Nephron progenitor cell (in vitro differentiated cells): ENCODE data around the gene RHBDF2.
"Not testable (repeated sequence)": the region's sequence is repeated elsewhere in the genome, so short reads cannot be mapped to it uniquely, and the experiment has no call there.

ENCODE experiments used
- DNase-seq: peaks from one replicate; pipeline ENCODE4 v3.0.0; 2021
- H3K27ac Mint-ChIP-seq: 2 replicates; pipeline ENCODE4 v1.8.0; 2021; ENCODE audit warnings: mild to moderate bottlenecking, moderate library complexity, mixed read lengths
- H3K27me3 Mint-ChIP-seq: 2 replicates; pipeline ENCODE4 v1.8.0; 2021; ENCODE audit warnings: mild to moderate bottlenecking, low read depth, mixed read lengths; ENCODE audit not compliant: poor library complexity
- H3K36me3 Mint-ChIP-seq: 2 replicates; pipeline ENCODE4 v1.8.0; 2021; ENCODE audit warnings: low read depth, mixed read lengths
- H3K4me1 Mint-ChIP-seq: 2 replicates; pipeline ENCODE4 v1.8.0; 2021; ENCODE audit warnings: mixed read lengths
- H3K4me3 Mint-ChIP-seq: 2 replicates; pipeline ENCODE4 v1.8.0; 2021; ENCODE audit warnings: mild to moderate bottlenecking, moderate library complexity, mixed read lengths
- H3K9me3 Mint-ChIP-seq: 2 replicates; pipeline ENCODE4 v1.8.0; 2021; ENCODE audit warnings: mild to moderate bottlenecking, moderate library complexity, mixed read lengths
- CTCF ChIP-seq: fragments of 200-600 bp; sonication (generic); IDR thresholded peaks from 2 replicates; pipeline ENCODE4 v1.5.0; 2021; ENCODE audit warnings: antibody characterized with exemption

Gene RHBDF2

GRCh38 chr17:76528156-76528527, 26.9 kb upstream of the RHBDF2 start:
- Mint-ChIP-seq H3K9me3 (no peaks in the 10 kb centered on the region), H3K27ac (no peak overlapping the region), H3K27me3 (peaks cover 22% of the 10 kb centered on the region), H3K4me3 (no peak overlapping the region), H3K4me1 (peaks cover 72% of the 10 kb centered on the region), H3K36me3 (no peaks in the 10 kb centered on the region)
- no peak for DNase-seq
- no peak for TF ChIP-seq CTCF

GRCh38 chr17:76527430-76528111, 26.3 kb upstream of the RHBDF2 start:
- Mint-ChIP-seq H3K4me3 (no peak overlapping the region), H3K27ac (no peak overlapping the region), H3K27me3 (peaks cover 25% of the 10 kb centered on the region), H3K4me1 (peaks cover 70% of the 10 kb centered on the region), H3K9me3 (no peaks in the 10 kb centered on the region), H3K36me3 (no peaks in the 10 kb centered on the region)
- peak; percentile 62 for DNase-seq
- no peak for TF ChIP-seq CTCF

- Mint-ChIP-seq H3K4me1 (peaks cover 65% of the 10 kb centered on the region), H3K27me3 (peaks cover 24% of the 10 kb centered on the region)
- not testable (repeated sequence) for DNase-seq, H3K9me3 Mint-ChIP-seq, H3K4me3 Mint-ChIP-seq, H3K27ac Mint-ChIP-seq, H3K36me3 Mint-ChIP-seq
Observed at GRCh38 chr17:76527016-76527415, 25.8 kb upstream of the RHBDF2 start.

- not testable (repeated sequence) for H3K4me3 Mint-ChIP-seq, DNase-seq, H3K9me3 Mint-ChIP-seq, H3K27ac Mint-ChIP-seq, H3K36me3 Mint-ChIP-seq
- peaks cover 22% of the 10 kb centered on the region for H3K27me3 Mint-ChIP-seq
- peaks cover 63% of the 10 kb centered on the region for H3K4me1 Mint-ChIP-seq
Observed at GRCh38 chr17:76525513-76525833, 24.2 kb upstream of the RHBDF2 start.

GRCh38 chr17:76524598-76525512, 23.6 kb upstream of the RHBDF2 start:
- Mint-ChIP-seq H3K36me3 (no peaks in the 10 kb centered on the region), H3K9me3 (no peaks in the 10 kb centered on the region), H3K4me1 (peaks cover 63% of the 10 kb centered on the region), H3K27me3 (peaks cover 22% of the 10 kb centered on the region), H3K27ac (peak overlapping the region; percentile 91), H3K4me3 (peak overlapping the region; percentile 55)
- TF ChIP-seq CTCF: no peak
- no peak for DNase-seq

GRCh38 chr17:76523084-76524037, 22.1 kb upstream of the RHBDF2 start:
- H3K36me3 Mint-ChIP-seq: no peaks in the 10 kb centered on the region
- H3K4me3 Mint-ChIP-seq: no peak overlapping the region
- peaks cover 23% of the 10 kb centered on the region for H3K27me3 Mint-ChIP-seq
- H3K4me1 Mint-ChIP-seq: peaks cover 62% of the 10 kb centered on the region
- H3K27ac Mint-ChIP-seq: no peak overlapping the region
- no peaks in the 10 kb centered on the region for H3K9me3 Mint-ChIP-seq
- TF ChIP-seq CTCF: peak; percentile 100
- peak; percentile 89 for DNase-seq

- H3K4me3 Mint-ChIP-seq, H3K27ac Mint-ChIP-seq, DNase-seq, H3K36me3 Mint-ChIP-seq, H3K9me3 Mint-ChIP-seq: not testable (repeated sequence)
- peaks cover 56% of the 10 kb centered on the region for H3K4me1 Mint-ChIP-seq
- H3K27me3 Mint-ChIP-seq: peaks cover 23% of the 10 kb centered on the region
Observed at GRCh38 chr17:76521683-76522082, 20.5 kb upstream of the RHBDF2 start.
